HG03442 (cell line): ENCODE measurements around the gene RAB11FIP4.

Source experiments
- ATAC-seq: cut with Tn5 transposase; IDR thresholded peaks from one replicate; pipeline ENCODE4 v1.9.1; 2021; ENCODE audit warnings: mild to moderate bottlenecking, moderate library complexity; ENCODE audit not compliant: unreplicated experiment

RAB11FIP4 gene

GRCh38 chr17:31404028-31404949 lies 12.8 kb downstream of the RAB11FIP4 start:
- no peak for ATAC-seq

- no peak for ATAC-seq
Observed at GRCh38 chr17:31405890-31406371, 14.5 kb downstream of the RAB11FIP4 start.

- no peak for ATAC-seq
Observed at GRCh38 chr17:31408586-31408985, 17.1 kb downstream of the RAB11FIP4 start.

GRCh38 chr17:31411707-31412285 lies 20.3 kb downstream of the RAB11FIP4 start:
- ATAC-seq = no peak

GRCh38 chr17:31412511-31412910 lies 21.0 kb downstream of the RAB11FIP4 start:
- ATAC-seq = no peak

GRCh38 chr17:31413081-31413799 lies 21.8 kb downstream of the RAB11FIP4 start:
- ATAC-seq = no peak

GRCh38 chr17:31413874-31414549 lies 22.5 kb downstream of the RAB11FIP4 start:
- ATAC-seq = no peak

- ATAC-seq = no peak
Observed at GRCh38 chr17:31414550-31414918, 23.1 kb downstream of the RAB11FIP4 start.

- no peak for ATAC-seq
Observed at GRCh38 chr17:31415004-31415454, 23.6 kb downstream of the RAB11FIP4 start.

- ATAC-seq = no peak
Observed at GRCh38 chr17:31415640-31416502, 24.4 kb downstream of the RAB11FIP4 start.

GRCh38 chr17:31416503-31416923 lies 25.0 kb downstream of the RAB11FIP4 start:
- ATAC-seq = no peak

- ATAC-seq = no peak
Observed at GRCh38 chr17:31417051-31417792, 25.7 kb downstream of the RAB11FIP4 start.

- ATAC-seq = no peak
Observed at GRCh38 chr17:31418773-31419350, 27.4 kb downstream of the RAB11FIP4 start.

GRCh38 chr17:31422443-31422842 lies 31.0 kb downstream of the RAB11FIP4 start:
- ATAC-seq = no peak

- ATAC-seq = no peak
Observed at GRCh38 chr17:31424944-31425281, 33.4 kb downstream of the RAB11FIP4 start.

- ATAC-seq = no peak
Observed at GRCh38 chr17:31425282-31426040, 34.0 kb downstream of the RAB11FIP4 start.

- no peak for ATAC-seq
Observed at GRCh38 chr17:31427684-31428083, 36.2 kb downstream of the RAB11FIP4 start.

- no peak for ATAC-seq
Observed at GRCh38 chr17:31428111-31428510, 36.6 kb downstream of the RAB11FIP4 start.
